NT2/D1 (cell line): ENCODE data around the gene ACOX3.

Experiments
- SUZ12 ChIP-seq: IDR thresholded peaks from 2 replicates; pipeline ENCODE4 v1.6.1; 2011; ENCODE audit not compliant: insufficient read length, insufficient read depth; ENCODE audit errors: extremely low read depth
- ZNF274 ChIP-seq: IDR thresholded peaks from 2 replicates; pipeline ENCODE4 v1.6.1; 2011; ENCODE audit warnings: mild to moderate bottlenecking, low read depth, low read length

GRCh38 chr4:8355864-8356565, 84.5 kb downstream of the ACOX3 start:
- TF ChIP-seq ZNF274: no peak
- TF ChIP-seq SUZ12: no peak
